Measurements from ENCODE around the gene TRAFD1.
"Not testable (repeated sequence)": the region's sequence is repeated elsewhere in the genome, so short reads cannot be mapped to it uniquely, and the experiment has no call there.

Gene TRAFD1

DNA sequence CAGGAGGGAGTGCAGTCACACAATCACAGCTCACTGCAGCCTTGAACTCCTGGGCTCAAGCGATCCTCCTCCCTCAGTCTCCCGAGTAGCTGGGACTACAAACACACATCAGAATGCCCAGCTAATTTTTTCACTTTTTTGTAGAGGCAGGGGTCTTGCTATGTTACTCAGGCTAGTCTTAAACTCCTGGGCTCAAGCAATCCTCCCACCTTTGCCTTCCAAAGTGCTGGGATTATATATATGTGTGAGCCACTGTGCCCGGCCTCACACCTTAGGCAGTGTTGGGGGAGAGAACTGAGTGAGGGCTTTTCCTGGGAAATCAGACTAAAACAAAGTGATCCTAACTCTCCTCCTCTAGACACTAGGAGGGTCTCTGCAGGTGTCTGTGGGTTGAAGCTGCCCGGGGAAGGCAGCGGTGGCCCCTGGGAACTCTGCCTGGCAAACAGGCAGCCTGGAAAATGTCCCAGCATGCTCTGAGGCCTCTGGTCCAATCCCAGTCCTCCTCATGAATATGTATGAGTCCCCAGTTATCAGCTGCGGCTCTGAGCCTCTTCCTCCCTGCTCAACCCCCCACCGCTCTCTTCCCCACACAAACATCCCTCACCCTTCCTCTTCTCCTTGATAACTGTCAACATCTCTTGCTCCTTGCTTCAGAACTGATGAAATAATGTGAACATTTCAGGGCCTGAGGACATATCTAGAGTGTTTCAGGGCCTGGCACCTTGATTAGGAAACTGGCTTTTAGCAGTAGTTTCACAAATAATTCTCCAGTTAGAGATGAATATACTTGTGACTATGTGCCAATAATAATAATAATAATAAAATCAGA, 8.9 kb upstream of the TRAFD1 start:
- peak; percentile 40 for DNase-seq

DNA sequence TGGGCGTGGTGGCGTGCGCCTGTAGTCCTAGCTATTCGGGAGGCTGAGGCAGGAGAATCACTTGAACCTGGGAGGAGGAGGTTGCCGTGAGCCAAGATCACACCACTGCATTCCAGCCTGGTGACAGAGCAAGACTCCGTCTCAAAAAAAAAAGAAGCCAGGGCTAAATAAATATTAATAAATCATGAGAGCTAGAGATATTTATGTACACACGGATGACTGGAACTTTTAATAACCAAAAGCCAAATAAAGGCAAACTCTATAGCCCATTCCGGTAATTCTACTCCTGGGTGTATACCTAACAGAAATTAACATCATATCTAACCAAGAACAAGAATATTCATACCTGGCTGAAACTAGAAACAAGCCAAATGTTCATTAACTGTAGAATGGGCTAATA, 7.7 kb upstream of the TRAFD1 start:
- DNase-seq: no peak

DNA sequence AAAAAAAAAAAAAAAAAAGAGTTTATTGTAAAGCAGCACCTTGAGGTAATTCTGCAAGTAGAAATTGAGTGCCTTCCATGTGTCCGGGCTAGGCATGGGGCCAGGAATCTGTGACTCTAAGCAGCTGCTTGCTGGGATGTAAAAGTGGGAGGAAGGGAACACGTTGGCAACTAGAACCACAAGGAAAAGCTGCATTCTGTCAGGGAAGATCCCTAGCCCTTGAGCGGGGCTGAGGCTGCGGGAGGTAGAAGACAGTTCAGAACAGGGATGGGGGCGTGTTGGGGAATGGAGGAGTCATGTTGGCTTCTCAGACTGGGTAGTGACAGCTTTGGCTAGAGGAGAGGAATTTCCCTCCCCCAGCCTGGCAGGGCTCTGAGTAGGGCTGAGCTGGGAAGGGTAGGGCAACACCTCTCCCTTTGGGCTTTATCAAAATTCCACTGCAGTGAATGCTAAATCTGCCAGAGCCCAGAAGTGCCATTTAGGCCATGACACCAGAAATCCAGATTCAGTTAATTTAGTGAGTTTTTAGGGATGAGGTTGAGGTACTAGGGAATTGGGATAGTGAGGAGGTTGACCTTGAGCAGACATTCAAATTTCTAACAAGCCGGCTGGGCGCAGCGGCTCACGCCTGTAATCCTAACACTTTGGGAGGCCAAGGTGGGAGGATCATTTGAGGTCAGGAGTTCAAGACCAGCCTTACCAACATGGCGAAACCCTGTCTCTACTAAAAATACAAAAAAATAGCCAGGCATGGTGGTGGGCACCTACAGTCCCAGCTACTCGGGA, 3.4 kb upstream of the TRAFD1 start:
- DNase-seq: no peak

GRCh38 chr12:112122823-112123690, 2.3 kb upstream of the TRAFD1 start:
- no peak for DNase-seq

DNA sequence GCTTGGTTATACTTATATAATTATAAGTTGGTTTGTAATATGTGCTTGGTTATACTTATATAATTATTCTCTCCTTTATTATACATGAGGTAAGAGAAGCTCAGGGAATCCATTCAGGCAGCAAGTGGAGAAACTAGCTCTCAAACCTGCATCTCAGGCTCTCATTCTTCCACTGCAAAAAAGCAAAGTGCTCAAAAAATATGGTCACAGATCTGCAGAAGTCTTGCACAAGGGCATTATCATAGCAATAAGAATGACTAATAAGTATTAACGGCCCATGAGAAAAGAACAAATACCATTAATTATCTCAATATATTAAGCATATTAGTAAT, 476 bp upstream of the TRAFD1 start:
- no peak for DNase-seq

DNA sequence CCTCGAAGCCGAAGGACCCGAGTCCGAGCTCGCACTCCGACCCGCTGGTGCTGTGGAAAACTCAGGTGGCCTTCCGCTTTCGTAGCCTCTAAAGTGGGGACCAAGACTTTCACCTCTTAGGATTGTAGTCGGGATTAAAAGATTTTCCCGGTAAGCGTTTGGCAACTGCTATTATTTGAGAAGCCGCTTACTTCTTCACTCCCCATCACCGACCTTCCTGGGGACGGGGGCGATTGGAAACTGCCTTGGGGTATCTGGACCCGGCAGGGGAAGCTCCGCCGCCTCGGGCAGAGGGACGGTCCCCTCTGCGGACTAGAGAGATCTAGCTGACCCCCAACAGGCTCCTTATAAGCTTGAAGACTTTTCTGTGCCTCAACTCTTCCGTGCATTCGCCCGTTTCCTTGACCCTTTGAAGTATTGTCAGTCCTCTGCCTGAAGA, 659 bp downstream of the TRAFD1 start:
- no peak for DNase-seq

GRCh38 chr12:112126911-112127310, 1.6 kb downstream of the TRAFD1 start:
- no peak for DNase-seq

DNA sequence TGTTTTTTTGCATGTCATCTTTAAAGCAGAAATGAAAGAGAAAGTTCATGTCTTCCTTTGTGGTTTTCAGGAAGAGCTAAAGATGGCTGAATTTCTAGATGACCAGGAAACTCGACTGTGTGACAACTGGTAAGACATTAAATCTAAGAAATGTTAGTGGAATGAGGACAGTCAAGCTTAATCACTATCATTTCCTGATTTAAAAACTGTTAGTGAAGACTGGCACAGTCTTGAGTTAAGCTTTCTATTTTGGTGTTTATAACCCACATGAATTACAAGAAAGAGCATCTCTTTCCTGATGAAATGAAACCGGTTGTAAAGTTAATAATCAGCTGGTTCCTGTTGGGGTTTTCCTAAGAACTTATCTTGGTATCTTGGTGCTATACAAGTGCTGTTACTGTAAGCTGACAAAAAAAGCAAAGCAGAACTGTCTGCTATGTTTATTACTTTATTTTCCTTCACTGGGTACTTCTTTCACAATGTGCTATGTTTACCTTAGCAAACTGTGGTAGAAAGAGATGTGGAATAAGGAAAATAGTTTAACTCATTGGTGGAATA, 5.2 kb downstream of the TRAFD1 start:
- DNase-seq: no peak

GRCh38 chr12:112131686-112132085, 6.3 kb downstream of the TRAFD1 start:
- DNase-seq: no peak

- no peak for DNase-seq
These were observed 8.1 kb downstream of the TRAFD1 start for GRCh38 chr12:112133418-112133817.

DNA sequence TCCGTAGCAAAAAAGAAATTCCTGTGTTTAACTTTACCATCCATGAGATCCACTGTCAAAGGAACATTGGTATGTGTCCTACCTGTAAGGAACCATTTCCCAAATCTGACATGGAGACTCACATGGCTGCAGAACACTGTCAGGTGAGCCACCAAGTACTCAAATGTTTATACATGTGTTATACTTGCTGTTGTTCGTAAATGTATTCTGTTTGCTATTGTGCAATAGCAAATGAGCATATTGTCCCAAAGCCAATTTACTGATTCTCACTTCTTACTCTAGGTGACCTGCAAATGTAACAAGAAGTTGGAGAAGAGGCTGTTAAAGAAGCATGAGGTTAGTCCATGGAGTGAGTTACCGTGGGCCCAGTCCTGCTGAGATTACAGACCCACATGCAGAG, 9.4 kb downstream of the TRAFD1 start:
- DNase-seq: no peak

GRCh38 chr12:112140728-112141127, 15.4 kb downstream of the TRAFD1 start:
- DNase-seq: no peak

GRCh38 chr12:112146123-112146522, 20.8 kb downstream of the TRAFD1 start:
- DNase-seq: no peak

- no peak for DNase-seq
These were observed 22.7 kb downstream of the TRAFD1 start for GRCh38 chr12:112148031-112148513.

GRCh38 chr12:112149596-112149995, 24.2 kb downstream of the TRAFD1 start:
- no peak for DNase-seq

DNA sequence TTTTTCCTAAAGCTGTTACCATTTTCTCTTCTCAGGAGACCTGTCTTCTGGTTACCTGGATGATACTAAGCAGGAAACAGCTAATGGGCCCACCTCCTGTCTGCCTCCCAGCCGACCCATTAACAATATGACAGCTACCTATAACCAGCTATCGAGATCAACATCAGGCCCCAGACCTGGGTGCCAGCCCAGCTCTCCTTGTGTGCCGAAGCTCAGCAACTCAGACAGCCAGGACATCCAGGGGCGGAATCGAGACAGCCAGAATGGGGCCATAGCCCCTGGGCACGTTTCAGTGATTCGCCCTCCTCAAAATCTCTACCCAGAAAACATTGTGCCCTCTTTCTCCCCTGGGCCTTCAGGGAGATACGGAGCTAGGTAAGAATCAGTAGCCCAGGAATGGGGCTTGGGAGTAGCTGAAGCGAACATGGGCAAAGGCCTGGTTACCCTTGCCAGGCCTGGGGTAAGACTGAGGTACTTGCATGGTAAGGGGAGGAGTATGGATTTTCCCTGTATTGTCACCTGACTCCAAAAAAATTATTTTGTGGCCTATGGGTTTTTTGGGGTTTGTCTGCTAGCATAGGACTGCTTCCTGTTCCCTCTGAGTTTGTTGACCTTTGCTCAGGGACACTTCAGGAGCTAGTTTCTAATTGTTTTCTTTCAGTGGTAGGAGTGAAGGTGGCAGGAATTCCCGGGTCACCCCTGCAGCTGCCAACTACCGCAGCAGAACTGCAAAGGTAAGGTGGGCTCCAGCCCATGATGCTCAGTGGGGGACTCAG, 26.6 kb downstream of the TRAFD1 start:
- DNase-seq: no peak

DNA sequence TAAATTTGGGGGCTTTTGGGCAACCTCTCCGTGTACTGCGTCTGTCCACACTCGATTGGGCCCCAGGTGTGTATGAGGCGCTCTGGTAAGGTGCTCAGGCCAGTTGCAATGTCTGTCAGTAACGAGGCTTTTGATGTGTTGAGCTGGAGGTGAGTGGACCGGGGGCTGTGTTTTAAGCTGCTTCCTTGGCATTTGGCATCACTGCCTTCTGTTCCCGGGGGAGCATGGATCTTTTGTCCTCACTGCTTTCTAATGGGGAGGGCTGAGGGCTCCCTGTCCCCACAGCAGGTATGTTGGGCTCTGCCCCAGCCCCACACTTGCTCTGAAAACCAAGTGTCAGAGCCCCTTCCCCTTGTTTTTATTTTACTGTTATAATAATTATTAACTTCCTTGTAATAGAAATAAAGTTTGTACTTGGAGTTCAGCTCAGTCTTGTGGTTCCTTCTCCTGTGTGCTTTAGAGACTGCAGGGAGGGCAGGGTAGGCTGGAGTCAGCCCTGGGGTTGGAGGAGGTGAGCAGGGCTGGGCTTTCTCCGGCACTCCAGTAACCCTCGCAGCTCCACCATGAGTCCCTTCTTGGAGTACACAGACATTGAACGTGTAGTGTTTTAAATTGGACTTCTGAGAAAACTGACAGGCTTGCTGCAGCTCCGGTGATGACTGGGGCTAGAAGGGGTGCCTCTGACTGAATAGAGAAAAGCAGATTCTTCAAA, 28.0 kb downstream of the TRAFD1 start:
- DNase-seq: no peak

DNA sequence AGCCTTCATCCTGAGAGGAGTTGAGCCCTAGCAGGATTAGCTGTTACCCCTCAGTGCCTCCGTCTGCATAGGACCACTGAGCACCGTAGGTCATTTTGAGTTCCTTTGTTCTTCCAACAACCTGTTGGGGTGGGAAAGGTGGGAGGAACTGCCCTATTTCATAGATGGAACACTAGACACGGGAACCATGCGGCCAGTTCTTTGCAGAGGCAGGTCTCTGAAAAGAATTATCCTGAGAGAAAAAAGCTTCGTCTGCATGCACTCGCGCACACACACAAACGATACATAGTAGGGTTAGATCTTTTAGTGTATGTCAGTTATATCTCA, 28.5 kb downstream of the TRAFD1 start:
- no peak for DNase-seq

GRCh38 chr12:112158461-112159145, 33.2 kb downstream of the TRAFD1 start:
- not testable (repeated sequence) for DNase-seq

GRCh38 chr12:112159146-112159541, 33.8 kb downstream of the TRAFD1 start:
- no peak for DNase-seq

DNA sequence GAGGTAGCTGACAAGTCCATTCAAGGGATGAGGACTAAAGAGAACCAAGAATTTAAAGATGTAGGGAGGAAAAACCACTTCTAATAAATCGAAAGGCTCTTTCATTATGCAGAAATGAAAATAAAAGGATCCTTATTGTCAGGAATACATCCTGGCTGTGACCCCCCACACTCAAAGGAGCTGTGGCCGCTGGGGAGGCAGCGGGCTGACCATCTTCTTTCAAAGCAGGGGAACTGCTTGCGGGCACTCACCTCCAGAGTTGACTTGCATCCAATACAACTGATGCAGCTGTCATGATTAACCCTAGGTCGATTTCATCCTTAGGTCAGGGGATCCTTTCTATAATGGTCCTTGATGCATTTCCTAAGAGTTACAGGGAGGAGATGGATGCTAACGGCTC, 35.3 kb downstream of the TRAFD1 start:
- DNase-seq: no peak

Data from NCI-H1417 treated with DMSO at 0.1 percent for 48 hours (cell line).